Activated T-cell treated with anti-CD3 and anti-CD28 coated beads, Interleukin-2, amount 50 U/mL, for 24 hours (primary cell): ENCODE results near the gene ZFP92.

Source experiments
- DNase-seq: peaks from one replicate; pipeline ENCODE4 v3.0.0-alpha.2; 2020
- H3K27ac Mint-ChIP-seq: 2 replicates; pipeline ENCODE4 v1.8.0; 2020; ENCODE audit warnings: mild to moderate bottlenecking, mixed read lengths
- H3K27me3 Mint-ChIP-seq: 2 replicates; pipeline ENCODE4 v1.8.0; 2020; ENCODE audit warnings: mixed read lengths
- H3K36me3 Mint-ChIP-seq: 2 replicates; pipeline ENCODE4 v1.8.0; 2020; ENCODE audit warnings: low read depth, mixed read lengths
- H3K4me1 Mint-ChIP-seq: 2 replicates; pipeline ENCODE4 v1.8.0; 2020; ENCODE audit warnings: low read depth, mixed read lengths
- H3K4me3 Mint-ChIP-seq: 2 replicates; pipeline ENCODE4 v1.8.0; 2020; ENCODE audit warnings: mild to moderate bottlenecking, moderate library complexity, mixed read lengths
- H3K9me3 Mint-ChIP-seq: 2 replicates; pipeline ENCODE4 v1.8.0; 2020; ENCODE audit warnings: mixed read lengths

The ZFP92 gene

GRCh38 chrX:153459986-153460385, 48.7 kb downstream of the ZFP92 start:
- no peak for DNase-seq
- Mint-ChIP-seq H3K27me3 (peaks cover 12% of the 10 kb centered on the region), H3K27ac (no peak overlapping the region), H3K36me3 (peaks cover 78% of the 10 kb centered on the region), H3K4me1 (no peaks in the 10 kb centered on the region), H3K9me3 (no peaks in the 10 kb centered on the region), H3K4me3 (no peak overlapping the region)

- H3K4me1 Mint-ChIP-seq, result no peaks in the 10 kb centered on the region
- H3K4me3 Mint-ChIP-seq, result no peak overlapping the region
- DNase-seq, result peak; percentile 67
- no peaks in the 10 kb centered on the region for H3K9me3 Mint-ChIP-seq
- H3K27ac Mint-ChIP-seq, result no peak overlapping the region
- peaks cover 12% of the 10 kb centered on the region for H3K27me3 Mint-ChIP-seq
- H3K36me3 Mint-ChIP-seq, result peaks cover 77% of the 10 kb centered on the region
These were observed 49.6 kb downstream of the ZFP92 start for GRCh38 chrX:153460826-153461225.
